H9 (cell line): ENCODE results near the gene PTPRC. TPM values are rescaled to one million over a fixed set of nuclear protein-coding genes. Genes with fewer than 3 reads are reported as not detected.
A peak's percentile ranks its signal among the peaks of the same experiment; 100 is the strongest.

Experiments used
- DNase-seq: peaks from one replicate; pipeline ENCODE4 v3.0.0-alpha.2; 2017
- H2AFZ ChIP-seq: one replicate; pipeline ENCODE4 v1.6.1; 2013; ENCODE audit warnings: mild to moderate bottlenecking, low read length, control low read depth, moderate library complexity
- H2AK5ac ChIP-seq: 2 replicates; pipeline ENCODE4 v1.6.1; 2013; ENCODE audit warnings: low read length, control low read depth, mixed read lengths; ENCODE audit not compliant: insufficient read length
- H2BK120ac ChIP-seq: one replicate; pipeline ENCODE4 v1.6.1; 2013; ENCODE audit warnings: low read depth, mild to moderate bottlenecking, low read length, control low read depth, inconsistent platforms; ENCODE audit not compliant: poor library complexity, severe bottlenecking
- H2BK12ac ChIP-seq: 2 replicates; pipeline ENCODE4 v1.6.1; 2013; ENCODE audit warnings: low read length, control low read depth, mixed read lengths, low read depth; ENCODE audit not compliant: insufficient read length
- H2BK15ac ChIP-seq: 2 replicates; pipeline ENCODE4 v1.6.1; 2013; ENCODE audit warnings: low read depth, low read length, control low read depth
- H2BK20ac ChIP-seq: one replicate; pipeline ENCODE4 v1.6.1; 2013; ENCODE audit warnings: low read depth, mild to moderate bottlenecking, low read length, control low read depth, inconsistent platforms; ENCODE audit not compliant: poor library complexity, severe bottlenecking
- H2BK5ac ChIP-seq: 2 replicates; pipeline ENCODE4 v1.6.1; 2013; ENCODE audit warnings: low read length, control low read depth, mixed read lengths; ENCODE audit not compliant: insufficient read length
- H3K14ac ChIP-seq: 2 replicates; pipeline ENCODE4 v1.6.1; 2013; ENCODE audit warnings: low read length, control low read depth; ENCODE audit not compliant: insufficient read depth
- H3K18ac ChIP-seq: 2 replicates; pipeline ENCODE4 v1.6.1; 2013; ENCODE audit warnings: low read depth, mild to moderate bottlenecking, mixed read lengths, low read length, control low read depth; ENCODE audit not compliant: insufficient read length
- H3K23ac ChIP-seq: 2 replicates; pipeline ENCODE4 v1.6.1; 2013; ENCODE audit warnings: low read length, control low read depth, mixed read lengths, low read depth; ENCODE audit not compliant: insufficient read length
- H3K23me2 ChIP-seq: 2 replicates; pipeline ENCODE4 v1.6.1; 2013; ENCODE audit warnings: low read depth, mild to moderate bottlenecking, mixed read lengths, low read length, control low read depth; ENCODE audit not compliant: insufficient read length, poor library complexity, severe bottlenecking
- H3K27ac ChIP-seq: 2 replicates; pipeline ENCODE4 v1.5.1; 2013; ENCODE audit warnings: low read length, control low read depth, mixed read lengths, low read depth; ENCODE audit not compliant: insufficient read length
- H3K27me3 ChIP-seq: 2 replicates; pipeline ENCODE4 v1.6.1; 2013; ENCODE audit warnings: low read length, control low read depth, inconsistent platforms; ENCODE audit not compliant: insufficient read depth
- H3K4ac ChIP-seq: 2 replicates; pipeline ENCODE4 v1.6.1; 2013; ENCODE audit warnings: low read depth, mild to moderate bottlenecking, control low read depth, inconsistent platforms, low read length, moderate library complexity
- H3K4me1 ChIP-seq: 2 replicates; pipeline ENCODE4 v1.6.1; 2013; ENCODE audit warnings: low read length, control low read depth, inconsistent platforms; ENCODE audit not compliant: insufficient read depth
- H3K4me2 ChIP-seq: 2 replicates; pipeline ENCODE4 v1.6.1; 2013; ENCODE audit warnings: low read length, control low read depth, mixed read lengths; ENCODE audit not compliant: insufficient read length, insufficient read depth
- H3K56ac ChIP-seq: 2 replicates; pipeline ENCODE4 v1.6.1; 2013; ENCODE audit warnings: low read depth, mild to moderate bottlenecking, mixed read lengths, low read length, control low read depth; ENCODE audit not compliant: insufficient read length
- H3K79me1 ChIP-seq: 2 replicates; pipeline ENCODE4 v1.6.1; 2013; ENCODE audit warnings: low read depth, mild to moderate bottlenecking, moderate library complexity, low read length, control low read depth, inconsistent platforms; ENCODE audit not compliant: insufficient read depth, poor library complexity, severe bottlenecking
- H3K79me2 ChIP-seq: 2 replicates; pipeline ENCODE4 v1.6.1; 2013; ENCODE audit warnings: low read length, control low read depth, inconsistent platforms; ENCODE audit not compliant: insufficient read depth
- H3K9ac ChIP-seq: 2 replicates; pipeline ENCODE4 v1.6.1; 2013; ENCODE audit warnings: low read length, control low read depth, mixed read lengths; ENCODE audit not compliant: insufficient read length; ENCODE audit errors: extremely low read depth
- H3K9me3 ChIP-seq: one replicate; pipeline ENCODE4 v1.6.1; 2013; ENCODE audit warnings: low read depth, low read length, inconsistent platforms; ENCODE audit not compliant: control insufficient read depth
- H3T11ph ChIP-seq: one replicate; pipeline ENCODE4 v1.6.1; 2013; ENCODE audit warnings: mild to moderate bottlenecking, low read length, control low read depth, inconsistent platforms
- H4K20me1 ChIP-seq: one replicate; pipeline ENCODE4 v1.6.1; 2013; ENCODE audit not compliant: control insufficient read depth, insufficient read length, insufficient read depth
- H4K5ac ChIP-seq: 2 replicates; pipeline ENCODE4 v1.6.1; 2013; ENCODE audit warnings: low read depth, mild to moderate bottlenecking, mixed read lengths, low read length, control low read depth; ENCODE audit not compliant: insufficient read length
- H4K8ac ChIP-seq: replicated peaks from 2 replicates; pipeline ENCODE4 v1.6.1; 2013; ENCODE audit warnings: low read length, control low read depth, mixed read lengths, low read depth; ENCODE audit not compliant: insufficient read length
- H4K91ac ChIP-seq: 2 replicates; pipeline ENCODE4 v1.6.1; 2013; ENCODE audit warnings: low read depth, mild to moderate bottlenecking, moderate library complexity, mixed read lengths, low read length, control low read depth; ENCODE audit not compliant: insufficient read length
- H3K27ac Mint-ChIP-seq, 3 experiments: 2 replicates in 2 of 3; 3 replicates in 1 of 3; pipeline ENCODE4 v1.8.0; 2020 to 2021; ENCODE audit warnings: mixed read lengths in 3 of 3, mild to moderate bottlenecking in 1 of 3, moderate library complexity in 1 of 3
- H3K27me3 Mint-ChIP-seq: 2 replicates; pipeline ENCODE4 v1.8.0; 2021; ENCODE audit warnings: low read depth, mild to moderate bottlenecking, moderate library complexity, mixed read lengths
- H3K36me3 Mint-ChIP-seq, 3 experiments: 2 replicates in 2 of 3; 3 replicates in 1 of 3; pipeline ENCODE4 v1.8.0; 2020 to 2021; ENCODE audit warnings: low read depth in 3 of 3, mixed read lengths in 3 of 3; ENCODE audit not compliant: insufficient read depth in 1 of 3
- H3K4me1 Mint-ChIP-seq, 2 experiments: 2 replicates each; pipeline ENCODE4 v1.8.0; 2020; ENCODE audit warnings: mixed read lengths in 2 of 2
- H3K4me3 Mint-ChIP-seq, 2 experiments: 2 replicates in 1 of 2; 3 replicates in 1 of 2; pipeline ENCODE4 v1.8.0; 2020 to 2021; ENCODE audit warnings: mild to moderate bottlenecking in 2 of 2, mixed read lengths in 2 of 2, moderate library complexity in 1 of 2
- H3K9me3 Mint-ChIP-seq, 2 experiments: 2 replicates in 1 of 2; 3 replicates in 1 of 2; pipeline ENCODE4 v1.8.0; 2020; ENCODE audit warnings: mild to moderate bottlenecking in 2 of 2, mixed read lengths in 2 of 2, moderate library complexity in 1 of 2
- CTCF ChIP-seq: fragments of 200-600 bp; sonication (generic); conservative IDR thresholded peaks from 3 replicates; pipeline ENCODE4 v1.8.0; 2021; ENCODE audit warnings: antibody characterized with exemption, mild to moderate bottlenecking
- WGBS: extraction: QIAGEN DNeasy Blood & Tissue Kit; methylation state at CpG from one replicate; pipeline ENCODE4 v1.1.7; 2013; ENCODE audit warnings: missing lambda C conversion rate, low lambda C conversion rate, mixed read lengths; ENCODE audit not compliant: insufficient read length; ENCODE audit errors: extremely low coverage; 5-methylcytosine and 5-hydroxymethylcytosine counted together
- total RNA-seq: library from RNA; stranded (reverse); gene quantifications from 2 replicates; pipeline ENCODE4 v1.2.1, GENCODE V29; 2021

The PTPRC gene
- total RNA-seq, 1 experiment from 2014 or later, result not detected

GRCh38 chr1:198788561-198789064, 149.8 kb downstream of the PTPRC start:
- Histone ChIP-seq H3K27ac (no peak overlapping the region), H3K9me3 (no peaks in the 10 kb centered on the region), H4K5ac (no peak overlapping the region), H3K4ac (no peak overlapping the region), H3K23me2 (no peaks in the 10 kb centered on the region), H3T11ph (peak overlapping the region; percentile 78), H2BK12ac (no peak overlapping the region), H3K56ac (no peak overlapping the region), H3K27me3 (no peaks in the 10 kb centered on the region), H2BK20ac (no peak overlapping the region), H4K8ac (no peak overlapping the region), H3K18ac (peak overlapping the region; percentile 52), H3K14ac (no peak overlapping the region), H2BK5ac (no peak overlapping the region), H2AFZ (no peak overlapping the region), H2BK15ac (no peak overlapping the region), H2AK5ac (no peak overlapping the region), H3K23ac (no peak overlapping the region), H3K4me1 (peaks cover 5% of the 10 kb centered on the region; the same call in 1 of the 2 replicates), H3K9ac (no peak overlapping the region), H3K79me2 (no peaks in the 10 kb centered on the region), H4K20me1 (no peaks in the 10 kb centered on the region), H2BK120ac (no peak overlapping the region), H3K4me2 (no peak overlapping the region), H3K79me1 (no peaks in the 10 kb centered on the region), H4K91ac (no peak overlapping the region)
- peak; percentile 71 for DNase-seq
- Mint-ChIP-seq H3K27ac (peak overlapping the region in 1 of 3 experiments; percentile 22; a peak in 4 of 7 replicates), H3K4me3 (no peak overlapping the region), H3K27me3 (no peaks in the 10 kb centered on the region), H3K4me1 (peaks cover 12 to 18% of the 10 kb centered on the region in 2 experiments), H3K36me3 (no peaks in the 10 kb centered on the region), H3K9me3 (no peaks in the 10 kb centered on the region)
- peak; percentile 78 for TF ChIP-seq CTCF
- no CpG with 5 or more reads among the region's 3 CpGs for WGBS
